AG10803 (cell line): Measurements from ENCODE around the gene SLC7A8.

ENCODE experiments used
- DNase-seq: peaks from one replicate; pipeline ENCODE4 v3.0.0; 2010; ENCODE audit warnings: low read depth
- H3K4me3 ChIP-seq: 2 replicates; pipeline ENCODE4 v1.5.1; 2011; ENCODE audit warnings: mild to moderate bottlenecking, low read length, control low read depth
- TF ChIP-seq, protein P1 (sequence below): conservative IDR thresholded peaks from 2 replicates; pipeline ENCODE4 v1.5.1; 2011; ENCODE audit warnings: mild to moderate bottlenecking, low read length, control low read depth, inconsistent platforms

Gene SLC7A8

DNA sequence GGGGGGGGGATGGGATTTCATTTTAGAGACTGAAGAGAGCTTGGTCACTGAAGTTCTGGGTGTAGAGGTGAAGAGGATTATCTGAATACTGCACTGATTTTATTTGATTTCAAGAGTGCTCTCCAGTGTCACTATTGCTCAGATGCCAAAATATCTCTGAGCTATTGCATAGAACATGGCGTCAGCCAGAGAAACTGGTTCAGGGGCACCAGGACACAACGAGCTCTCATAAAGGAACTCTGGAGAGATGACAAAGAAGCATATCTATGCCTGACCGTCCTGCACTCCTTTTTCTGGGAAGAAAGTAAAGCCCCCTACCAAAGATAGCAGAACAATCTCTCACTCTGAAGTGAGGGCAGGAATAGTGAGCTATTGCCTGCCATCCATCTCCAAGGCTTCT lies 2.0 kb downstream of the SLC7A8 start:
- no peak overlapping the region for H3K4me3 ChIP-seq
- DNase-seq, result no peak
- TF ChIP-seq, protein P1, sequence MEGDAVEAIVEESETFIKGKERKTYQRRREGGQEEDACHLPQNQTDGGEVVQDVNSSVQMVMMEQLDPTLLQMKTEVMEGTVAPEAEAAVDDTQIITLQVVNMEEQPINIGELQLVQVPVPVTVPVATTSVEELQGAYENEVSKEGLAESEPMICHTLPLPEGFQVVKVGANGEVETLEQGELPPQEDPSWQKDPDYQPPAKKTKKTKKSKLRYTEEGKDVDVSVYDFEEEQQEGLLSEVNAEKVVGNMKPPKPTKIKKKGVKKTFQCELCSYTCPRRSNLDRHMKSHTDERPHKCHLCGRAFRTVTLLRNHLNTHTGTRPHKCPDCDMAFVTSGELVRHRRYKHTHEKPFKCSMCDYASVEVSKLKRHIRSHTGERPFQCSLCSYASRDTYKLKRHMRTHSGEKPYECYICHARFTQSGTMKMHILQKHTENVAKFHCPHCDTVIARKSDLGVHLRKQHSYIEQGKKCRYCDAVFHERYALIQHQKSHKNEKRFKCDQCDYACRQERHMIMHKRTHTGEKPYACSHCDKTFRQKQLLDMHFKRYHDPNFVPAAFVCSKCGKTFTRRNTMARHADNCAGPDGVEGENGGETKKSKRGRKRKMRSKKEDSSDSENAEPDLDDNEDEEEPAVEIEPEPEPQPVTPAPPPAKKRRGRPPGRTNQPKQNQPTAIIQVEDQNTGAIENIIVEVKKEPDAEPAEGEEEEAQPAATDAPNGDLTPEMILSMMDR, result no peak

DNA sequence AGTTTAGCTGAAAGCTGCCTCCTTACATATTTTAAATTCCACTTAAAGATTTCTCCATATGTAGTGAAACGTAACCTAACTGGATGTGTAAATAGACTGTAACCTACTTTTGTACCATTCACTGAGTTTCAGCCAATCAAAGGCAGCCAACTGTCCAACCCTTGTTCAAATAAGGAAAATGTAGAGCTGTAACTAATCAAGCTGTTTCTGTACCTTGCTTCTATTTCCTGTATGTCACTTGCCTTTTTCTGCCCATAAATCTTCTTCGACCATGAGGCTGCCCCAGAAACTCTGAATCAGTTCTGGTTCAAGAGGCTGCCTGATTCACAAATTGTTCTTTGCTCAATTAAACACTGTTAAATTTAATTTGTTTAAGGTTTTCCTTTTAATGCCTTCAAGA lies 6.3 kb downstream of the SLC7A8 start:
- H3K4me3 ChIP-seq, result no peak overlapping the region
- TF ChIP-seq, protein P1, result no peak
- no peak for DNase-seq

- no peak overlapping the region for H3K4me3 ChIP-seq
- peak; percentile 45 for DNase-seq
- TF ChIP-seq, protein P1, result no peak
These were observed 7.6 kb downstream of the SLC7A8 start for GRCh38 chr14:23175823-23176222.

- TF ChIP-seq, protein P1, result no peak
- peak; percentile 67 for DNase-seq
- H3K4me3 ChIP-seq, result no peak overlapping the region
These were observed 8.9 kb downstream of the SLC7A8 start for GRCh38 chr14:23174296-23175184.

DNA sequence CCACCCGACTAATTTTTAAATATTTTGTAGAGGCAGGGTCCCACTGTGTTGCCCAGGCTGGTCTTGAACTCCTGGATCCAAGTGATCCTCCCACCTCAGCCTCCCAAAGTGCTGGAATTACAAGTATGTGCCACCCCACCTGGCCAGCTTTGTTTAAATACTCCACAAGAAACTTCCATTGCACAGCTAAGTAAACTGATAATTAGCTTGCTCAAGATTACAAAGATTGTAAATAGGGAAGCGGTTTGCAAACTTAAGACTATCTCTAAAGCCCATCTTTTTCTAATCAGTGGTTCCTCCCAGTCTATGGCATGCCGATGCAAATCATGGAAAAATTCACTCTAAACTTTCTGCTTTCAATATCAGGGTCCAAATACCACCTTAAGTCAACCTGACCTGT lies 9.7 kb downstream of the SLC7A8 start:
- H3K4me3 ChIP-seq, result no peak overlapping the region
- TF ChIP-seq, protein P1, result no peak
- DNase-seq, result no peak

GRCh38 chr14:23173031-23173430 lies 10.4 kb downstream of the SLC7A8 start:
- no peak overlapping the region for H3K4me3 ChIP-seq
- DNase-seq, result no peak
- TF ChIP-seq, protein P1, result no peak

GRCh38 chr14:23172574-23172973 lies 10.9 kb downstream of the SLC7A8 start:
- TF ChIP-seq, protein P1, result no peak

More at GRCh38 chr14:23172574-23172973, 10.9 kb downstream of the SLC7A8 start:
- H3K4me3 ChIP-seq, result no peak overlapping the region
- no peak for DNase-seq
